Smooth muscle cell (in vitro differentiated cells): ENCODE results near the gene CYSTM1. TPM values are rescaled to one million over a fixed set of nuclear protein-coding genes. Genes with fewer than 3 reads are reported as not detected.

Experiments used
- DNase-seq: peaks from one replicate; lab custom pipeline; 2025; ENCODE audit not compliant: unreplicated experiment; lab: John Stamatoyannopoulos, UW
- H2AFZ ChIP-seq: fragments of 200-600 bp; sonication (generic); 2 replicates; pipeline ENCODE4 v1.6.0; 2016; ENCODE audit warnings: antibody characterized with exemption, low read depth, mild to moderate bottlenecking
- H3F3A ChIP-seq: fragments of 200-600 bp; sonication (generic); 2 replicates; pipeline ENCODE4 v1.6.0; 2017; ENCODE audit warnings: antibody characterized with exemption, low read depth
- H3K27ac ChIP-seq: fragments of 200-600 bp; sonication (generic); 2 replicates; pipeline ENCODE4 v1.5.1; 2016; ENCODE audit warnings: low read depth, mild to moderate bottlenecking
- H3K27me3 ChIP-seq: fragments of 200-600 bp; sonication (generic); 2 replicates; pipeline ENCODE4 v1.6.1; 2016; ENCODE audit warnings: low read depth, mild to moderate bottlenecking
- H3K36me3 ChIP-seq: fragments of 200-600 bp; sonication (generic); 2 replicates; pipeline ENCODE4 v1.5.1; 2016; ENCODE audit warnings: low read depth
- H3K4me1 ChIP-seq: fragments of 200-600 bp; sonication (generic); 2 replicates; pipeline ENCODE4 v1.5.1; 2016; ENCODE audit warnings: low read depth
- H3K4me2 ChIP-seq: fragments of 200-600 bp; sonication (generic); 2 replicates; pipeline ENCODE4 v1.6.0; 2016; ENCODE audit warnings: mild to moderate bottlenecking
- H3K4me3 ChIP-seq: fragments of 200-600 bp; sonication (generic); 2 replicates; pipeline ENCODE4 v1.5.1; 2016; ENCODE audit warnings: mild to moderate bottlenecking
- H3K79me2 ChIP-seq: fragments of 200-600 bp; sonication (generic); 2 replicates; pipeline ENCODE4 v1.6.0; 2016; ENCODE audit warnings: low read depth, mild to moderate bottlenecking
- H3K9ac ChIP-seq: fragments of 200-600 bp; sonication (generic); 2 replicates; pipeline ENCODE4 v1.6.0; 2016; ENCODE audit warnings: low read depth
- H3K9me3 ChIP-seq: fragments of 200-600 bp; sonication (generic); replicated peaks from 2 replicates; pipeline ENCODE4 v1.5.1; 2016; ENCODE audit warnings: low read depth
- H4K20me1 ChIP-seq: fragments of 200-600 bp; sonication (generic); 2 replicates; pipeline ENCODE4 v1.6.0; 2016; ENCODE audit warnings: low read depth
- whole genome bisulfite sequencing: methylation state at CpG from one replicate; pipeline ENCODE4 v1.1.7; 2016; ENCODE audit warnings: low lambda C conversion rate; 5-methylcytosine and 5-hydroxymethylcytosine counted together
- polyA plus RNA-seq: library from polyadenylated mRNA; unstranded; fragments of >200 nt; fragmentation: Nextera tagmentation; extraction: Ambion mirVana; gene quantifications from 2 replicates; pipeline ENCODE4 v1.2.1, GENCODE V29; 2016
- total RNA-seq: library from RNA; depleted of rRNA; stranded (reverse); fragments of >200 nt; gene quantifications from 2 replicates; pipeline ENCODE4 v1.2.3, GENCODE V29; 2014
- TF ChIP-seq, protein P1 (sequence below): fragments of 200-600 bp; sonication (generic); IDR thresholded peaks from 2 replicates; pipeline ENCODE4 v1.5.1; 2017; ENCODE audit warnings: borderline replicate concordance, mild to moderate bottlenecking, antibody characterized with exemption; ENCODE audit not compliant: insufficient read depth, poor library complexity, severe bottlenecking

The CYSTM1 gene
- total and polyA plus RNA-seq, 2 experiments from 2014 or later, result 23.5 to 45.6 TPM

DNA sequence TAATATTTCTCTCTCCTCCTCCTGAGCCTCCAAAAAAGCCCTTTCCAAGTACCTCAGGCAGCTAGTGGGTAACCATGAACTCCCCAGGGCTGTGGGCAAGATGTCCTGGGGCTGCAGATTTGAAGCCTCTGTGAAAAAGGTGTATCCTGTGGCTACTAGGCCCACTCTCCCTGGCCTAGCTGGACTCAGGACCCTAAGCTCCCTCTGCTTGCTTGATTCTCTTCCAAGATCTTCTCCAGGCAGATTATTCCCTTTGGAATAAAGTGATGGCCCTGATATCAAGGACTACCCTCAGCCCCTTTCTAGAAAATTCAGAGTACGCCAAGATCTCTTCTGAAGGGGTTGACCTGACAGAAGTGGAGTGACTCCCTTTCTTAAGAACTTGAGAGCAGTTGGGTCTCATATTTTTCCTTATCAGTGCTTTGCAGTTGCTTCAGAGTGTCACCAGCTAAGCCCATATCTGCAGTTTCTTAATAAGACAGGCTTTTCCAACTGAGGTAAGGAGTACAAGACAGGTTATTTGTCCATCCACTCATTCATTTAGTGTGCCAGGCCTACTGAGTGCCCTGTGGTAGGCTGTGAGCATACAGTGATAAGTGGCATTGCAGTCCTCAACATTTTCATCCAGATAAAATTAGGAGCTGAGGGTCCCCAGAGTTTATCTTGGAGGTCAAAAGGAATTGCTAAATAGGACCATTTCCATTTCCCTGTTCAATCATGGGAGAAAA is 42.5 kb downstream of the CYSTM1 start:
- Histone ChIP-seq H3F3A (peaks cover 7% of the 10 kb centered on the region), H3K9me3 (no peaks in the 10 kb centered on the region), H3K36me3 (no peaks in the 10 kb centered on the region), H3K4me2 (no peak overlapping the region), H3K27me3 (no peaks in the 10 kb centered on the region), H2AFZ (no peak overlapping the region), H4K20me1 (no peaks in the 10 kb centered on the region), H3K4me3 (no peak overlapping the region), H3K79me2 (no peaks in the 10 kb centered on the region), H3K4me1 (peaks cover 19% of the 10 kb centered on the region), H3K27ac (no peak overlapping the region), H3K9ac (no peak overlapping the region)
- TF ChIP-seq, protein P1, sequence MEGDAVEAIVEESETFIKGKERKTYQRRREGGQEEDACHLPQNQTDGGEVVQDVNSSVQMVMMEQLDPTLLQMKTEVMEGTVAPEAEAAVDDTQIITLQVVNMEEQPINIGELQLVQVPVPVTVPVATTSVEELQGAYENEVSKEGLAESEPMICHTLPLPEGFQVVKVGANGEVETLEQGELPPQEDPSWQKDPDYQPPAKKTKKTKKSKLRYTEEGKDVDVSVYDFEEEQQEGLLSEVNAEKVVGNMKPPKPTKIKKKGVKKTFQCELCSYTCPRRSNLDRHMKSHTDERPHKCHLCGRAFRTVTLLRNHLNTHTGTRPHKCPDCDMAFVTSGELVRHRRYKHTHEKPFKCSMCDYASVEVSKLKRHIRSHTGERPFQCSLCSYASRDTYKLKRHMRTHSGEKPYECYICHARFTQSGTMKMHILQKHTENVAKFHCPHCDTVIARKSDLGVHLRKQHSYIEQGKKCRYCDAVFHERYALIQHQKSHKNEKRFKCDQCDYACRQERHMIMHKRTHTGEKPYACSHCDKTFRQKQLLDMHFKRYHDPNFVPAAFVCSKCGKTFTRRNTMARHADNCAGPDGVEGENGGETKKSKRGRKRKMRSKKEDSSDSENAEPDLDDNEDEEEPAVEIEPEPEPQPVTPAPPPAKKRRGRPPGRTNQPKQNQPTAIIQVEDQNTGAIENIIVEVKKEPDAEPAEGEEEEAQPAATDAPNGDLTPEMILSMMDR, result no peak
- WGBS, result 100% methylated on average over 1 of the region's 1 CpG
- no peak for DNase-seq

GRCh38 chr5:140219068-140219991 is 44.3 kb downstream of the CYSTM1 start:
- H3F3A ChIP-seq, result peaks cover 7% of the 10 kb centered on the region
- H3K27me3 ChIP-seq, result no peaks in the 10 kb centered on the region
- no peaks in the 10 kb centered on the region for H4K20me1 ChIP-seq
- 90% methylated on average over 9 of the region's 9 CpGs for WGBS
- TF ChIP-seq, protein P1, result no peak
- H3K36me3 ChIP-seq, result no peaks in the 10 kb centered on the region
- H2AFZ ChIP-seq, result no peak overlapping the region
- no peak overlapping the region for H3K4me3 ChIP-seq
- H3K9me3 ChIP-seq, result no peaks in the 10 kb centered on the region
- no peak overlapping the region for H3K4me2 ChIP-seq
- H3K4me1 ChIP-seq, result peaks cover 19% of the 10 kb centered on the region
- H3K79me2 ChIP-seq, result no peaks in the 10 kb centered on the region
- no peak for DNase-seq
- H3K9ac ChIP-seq, result no peak overlapping the region
- no peak overlapping the region for H3K27ac ChIP-seq

- H3K9me3 ChIP-seq, result no peaks in the 10 kb centered on the region
- no peaks in the 10 kb centered on the region for H4K20me1 ChIP-seq
- no peak overlapping the region for H3K4me3 ChIP-seq
- H3K27me3 ChIP-seq, result no peaks in the 10 kb centered on the region
- no peak for DNase-seq
- peaks cover 7% of the 10 kb centered on the region for H3F3A ChIP-seq
- no peak overlapping the region for H3K9ac ChIP-seq
- TF ChIP-seq, protein P1, result no peak
- WGBS, result 80% methylated on average over 3 of the region's 3 CpGs
- peak overlapping the region; percentile 76 for H3K27ac ChIP-seq
- H3K36me3 ChIP-seq, result no peaks in the 10 kb centered on the region
- no peaks in the 10 kb centered on the region for H3K79me2 ChIP-seq
- no peak overlapping the region for H2AFZ ChIP-seq
- peaks cover 19% of the 10 kb centered on the region for H3K4me1 ChIP-seq
- no peak overlapping the region for H3K4me2 ChIP-seq
Measured at GRCh38 chr5:140220032-140220697, 45.2 kb downstream of the CYSTM1 start.
